ENCODE data around the gene SUSD1.

DNA sequence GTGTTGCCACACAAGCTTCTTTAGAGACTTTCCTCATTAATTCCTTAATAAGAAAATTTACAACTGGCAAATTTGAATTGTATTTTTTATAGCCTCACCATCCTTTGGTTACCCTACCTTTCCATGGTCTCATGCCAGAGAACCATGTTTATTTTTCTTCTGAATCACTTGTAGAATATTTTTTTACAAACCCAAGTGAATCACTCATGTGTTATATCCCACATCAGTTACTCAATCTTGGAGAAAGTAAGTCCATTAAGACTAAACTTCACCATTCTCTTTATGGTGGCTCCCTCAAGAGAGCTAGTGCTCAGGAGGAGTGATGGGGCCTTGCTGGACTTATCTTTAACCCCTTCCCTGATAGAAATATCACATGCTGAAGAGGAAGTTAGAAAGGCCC is 128.9 kb downstream of the SUSD1 start:
- TF ChIP-seq JUND (IDR thresholded peaks at IDR 0.05): no peak
- TF ChIP-seq EZH2 (IDR thresholded peaks at IDR 0.05): no peak
- TF ChIP-seq SIN3A (IDR thresholded peaks at IDR 0.05; ENCODE audit: low read depth): no peak
- TF ChIP-seq, protein P1, sequence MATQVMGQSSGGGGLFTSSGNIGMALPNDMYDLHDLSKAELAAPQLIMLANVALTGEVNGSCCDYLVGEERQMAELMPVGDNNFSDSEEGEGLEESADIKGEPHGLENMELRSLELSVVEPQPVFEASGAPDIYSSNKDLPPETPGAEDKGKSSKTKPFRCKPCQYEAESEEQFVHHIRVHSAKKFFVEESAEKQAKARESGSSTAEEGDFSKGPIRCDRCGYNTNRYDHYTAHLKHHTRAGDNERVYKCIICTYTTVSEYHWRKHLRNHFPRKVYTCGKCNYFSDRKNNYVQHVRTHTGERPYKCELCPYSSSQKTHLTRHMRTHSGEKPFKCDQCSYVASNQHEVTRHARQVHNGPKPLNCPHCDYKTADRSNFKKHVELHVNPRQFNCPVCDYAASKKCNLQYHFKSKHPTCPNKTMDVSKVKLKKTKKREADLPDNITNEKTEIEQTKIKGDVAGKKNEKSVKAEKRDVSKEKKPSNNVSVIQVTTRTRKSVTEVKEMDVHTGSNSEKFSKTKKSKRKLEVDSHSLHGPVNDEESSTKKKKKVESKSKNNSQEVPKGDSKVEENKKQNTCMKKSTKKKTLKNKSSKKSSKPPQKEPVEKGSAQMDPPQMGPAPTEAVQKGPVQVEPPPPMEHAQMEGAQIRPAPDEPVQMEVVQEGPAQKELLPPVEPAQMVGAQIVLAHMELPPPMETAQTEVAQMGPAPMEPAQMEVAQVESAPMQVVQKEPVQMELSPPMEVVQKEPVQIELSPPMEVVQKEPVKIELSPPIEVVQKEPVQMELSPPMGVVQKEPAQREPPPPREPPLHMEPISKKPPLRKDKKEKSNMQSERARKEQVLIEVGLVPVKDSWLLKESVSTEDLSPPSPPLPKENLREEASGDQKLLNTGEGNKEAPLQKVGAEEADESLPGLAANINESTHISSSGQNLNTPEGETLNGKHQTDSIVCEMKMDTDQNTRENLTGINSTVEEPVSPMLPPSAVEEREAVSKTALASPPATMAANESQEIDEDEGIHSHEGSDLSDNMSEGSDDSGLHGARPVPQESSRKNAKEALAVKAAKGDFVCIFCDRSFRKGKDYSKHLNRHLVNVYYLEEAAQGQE (IDR thresholded peaks at IDR 0.05; ENCODE audit: low read depth): no peak
- TF ChIP-seq CEBPB (IDR thresholded peaks at IDR 0.05; ENCODE audit: low read depth): no peak
- TF ChIP-seq, protein P2, sequence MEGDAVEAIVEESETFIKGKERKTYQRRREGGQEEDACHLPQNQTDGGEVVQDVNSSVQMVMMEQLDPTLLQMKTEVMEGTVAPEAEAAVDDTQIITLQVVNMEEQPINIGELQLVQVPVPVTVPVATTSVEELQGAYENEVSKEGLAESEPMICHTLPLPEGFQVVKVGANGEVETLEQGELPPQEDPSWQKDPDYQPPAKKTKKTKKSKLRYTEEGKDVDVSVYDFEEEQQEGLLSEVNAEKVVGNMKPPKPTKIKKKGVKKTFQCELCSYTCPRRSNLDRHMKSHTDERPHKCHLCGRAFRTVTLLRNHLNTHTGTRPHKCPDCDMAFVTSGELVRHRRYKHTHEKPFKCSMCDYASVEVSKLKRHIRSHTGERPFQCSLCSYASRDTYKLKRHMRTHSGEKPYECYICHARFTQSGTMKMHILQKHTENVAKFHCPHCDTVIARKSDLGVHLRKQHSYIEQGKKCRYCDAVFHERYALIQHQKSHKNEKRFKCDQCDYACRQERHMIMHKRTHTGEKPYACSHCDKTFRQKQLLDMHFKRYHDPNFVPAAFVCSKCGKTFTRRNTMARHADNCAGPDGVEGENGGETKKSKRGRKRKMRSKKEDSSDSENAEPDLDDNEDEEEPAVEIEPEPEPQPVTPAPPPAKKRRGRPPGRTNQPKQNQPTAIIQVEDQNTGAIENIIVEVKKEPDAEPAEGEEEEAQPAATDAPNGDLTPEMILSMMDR (IDR thresholded peaks at IDR 0.05 in 2 of 3, conservative IDR thresholded peaks at IDR 0.05 in 1 of 3; ENCODE audit: borderline replicate concordance in 1 of 3, insufficient read depth in 1 of 3, low read depth in 2 of 3, low read length in 2 of 3): no peak
- no peak for TF ChIP-seq ZNF274 (IDR thresholded peaks at IDR 0.05; ENCODE audit: low read depth, low read length)

Measured in HCT116 (cell line).